Prostate gland (tissue), 2 donors: Measurements from ENCODE around the gene MYLK4. TPM values are rescaled to one million over a fixed set of nuclear protein-coding genes. Genes with fewer than 3 reads are reported as not detected.

ENCODE experiments used
- DNase-seq: peaks from one replicate; pipeline ENCODE4 v3.0.0-alpha.2; 2019; ENCODE audit warnings: low spot score
- H3K27ac ChIP-seq, 2 donors: fragments of 200-600 bp; sonication (generic); 2 replicates each; pipeline ENCODE4 v1.5.1; 2017 to 2019
- H3K27me3 ChIP-seq: fragments of 200-600 bp; sonication (generic); replicated peaks from 2 replicates; pipeline ENCODE4 v1.5.1; 2019; ENCODE audit not compliant: insufficient read depth
- H3K36me3 ChIP-seq, 2 donors: fragments of 200-600 bp; sonication (generic); 1 replicate in 1 of 2; 2 replicates in 1 of 2; pipeline versions ENCODE4 v1.5.1 to v1.8.1; 2017 to 2019
- H3K4me1 ChIP-seq: fragments of 200-600 bp; sonication (generic); replicated peaks from 2 replicates; pipeline ENCODE4 v1.5.1; 2019
- H3K4me3 ChIP-seq, 2 donors: fragments of 200-600 bp; sonication (generic); 2 replicates each; pipeline ENCODE4 v1.5.1; 2017 to 2019
- H3K9me3 ChIP-seq: fragments of 200-600 bp; sonication (generic); 2 replicates; pipeline ENCODE4 v1.5.1; 2017
- POLR2A ChIP-seq: fragments of 450-650 bp; IDR thresholded peaks from one replicate; pipeline ENCODE4 v1.6.1; 2016; ENCODE audit warnings: antibody characterized with exemption, mild to moderate bottlenecking
- POLR2AphosphoS5 ChIP-seq: sonication (generic); formaldehyde crosslinking; IDR thresholded peaks from one replicate; pipeline ENCODE4 v1.6.1; 2017; ENCODE audit warnings: antibody characterized with exemption
- WGBS: methylation state at CpG from one replicate; pipeline ENCODE4 v1.1.5; 2018; 5-methylcytosine and 5-hydroxymethylcytosine counted together
- intact Hi-C: fragments of 100-400 bp; cut with DNase I; formaldehyde crosslinking; loops from one replicate; pipeline ENCODE4 v1.14.2; 2022
- total RNA-seq, 2 donors: library from RNA; depleted of rRNA; stranded (reverse); fragments of >200 nt; gene quantifications; one replicate each; pipeline ENCODE4 v1.1.0, GENCODE V29; 2016
- TF ChIP-seq, protein P1 (sequence below), 4 experiments: fragments of 200-600 bp in 2 of 4; fragments of 450-650 bp in 2 of 4; sonication (generic) in 2 of 4; IDR thresholded peaks; 1 replicate in 3 of 4; 2 replicates in 1 of 4; pipeline ENCODE4 v1.5.1; 2016 to 2019; ENCODE audit warnings: antibody characterized with exemption in 4 of 4, mild to moderate bottlenecking in 2 of 4, moderate library complexity in 2 of 4

Gene MYLK4
- total RNA-seq, 2 donors from 2014 or later = 0.46 to 0.97 TPM

DNA sequence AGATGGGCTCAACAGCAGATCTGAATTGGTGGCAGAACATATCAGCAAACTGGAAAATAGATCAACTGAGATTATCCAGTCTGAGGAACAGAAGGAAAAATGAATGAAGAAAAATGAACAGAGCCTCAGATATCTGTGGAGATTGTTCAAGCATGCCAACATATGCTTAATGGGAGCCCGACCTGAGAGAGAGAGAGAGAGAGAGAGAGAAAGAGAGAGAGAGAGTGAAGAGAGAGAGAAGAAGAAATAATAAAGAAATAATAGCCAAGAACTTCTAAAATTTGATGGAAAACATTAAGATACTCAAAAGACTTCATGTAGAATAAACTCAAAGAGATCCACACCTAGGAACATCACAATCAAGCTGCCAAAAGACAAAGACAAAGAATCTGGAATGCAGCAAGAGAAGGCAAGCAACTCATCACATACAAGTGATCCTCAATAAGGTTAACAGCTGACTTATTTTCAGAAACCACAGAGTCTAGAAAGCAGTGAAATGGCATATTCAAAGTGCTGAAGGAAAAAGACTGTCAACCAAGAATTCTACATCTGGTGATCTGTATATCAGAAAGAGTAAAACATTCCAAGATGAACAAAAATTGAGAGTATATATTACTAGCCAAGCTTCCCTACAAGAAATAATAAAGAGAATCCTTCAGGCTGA, 97.2 kb downstream of the MYLK4 start:
- Histone ChIP-seq H3K4me3 (no peak overlapping the region), H3K4me1 (no peaks in the 10 kb centered on the region), H3K27ac (no peak overlapping the region), H3K9me3 (no peaks in the 10 kb centered on the region), H3K27me3 (no peaks in the 10 kb centered on the region), H3K36me3 (no peaks in the 10 kb centered on the region)
- TF ChIP-seq POLR2A (no peak), POLR2AphosphoS5 (no peak)
- TF ChIP-seq, protein P1, sequence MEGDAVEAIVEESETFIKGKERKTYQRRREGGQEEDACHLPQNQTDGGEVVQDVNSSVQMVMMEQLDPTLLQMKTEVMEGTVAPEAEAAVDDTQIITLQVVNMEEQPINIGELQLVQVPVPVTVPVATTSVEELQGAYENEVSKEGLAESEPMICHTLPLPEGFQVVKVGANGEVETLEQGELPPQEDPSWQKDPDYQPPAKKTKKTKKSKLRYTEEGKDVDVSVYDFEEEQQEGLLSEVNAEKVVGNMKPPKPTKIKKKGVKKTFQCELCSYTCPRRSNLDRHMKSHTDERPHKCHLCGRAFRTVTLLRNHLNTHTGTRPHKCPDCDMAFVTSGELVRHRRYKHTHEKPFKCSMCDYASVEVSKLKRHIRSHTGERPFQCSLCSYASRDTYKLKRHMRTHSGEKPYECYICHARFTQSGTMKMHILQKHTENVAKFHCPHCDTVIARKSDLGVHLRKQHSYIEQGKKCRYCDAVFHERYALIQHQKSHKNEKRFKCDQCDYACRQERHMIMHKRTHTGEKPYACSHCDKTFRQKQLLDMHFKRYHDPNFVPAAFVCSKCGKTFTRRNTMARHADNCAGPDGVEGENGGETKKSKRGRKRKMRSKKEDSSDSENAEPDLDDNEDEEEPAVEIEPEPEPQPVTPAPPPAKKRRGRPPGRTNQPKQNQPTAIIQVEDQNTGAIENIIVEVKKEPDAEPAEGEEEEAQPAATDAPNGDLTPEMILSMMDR (IDR thresholded peaks at IDR 0.05) = no peak
- 94% methylated on average over 1 of the region's 1 CpG for WGBS
- DNase-seq = no peak
- intact Hi-C loops = no loop called here

- no peak for TF ChIP-seq POLR2AphosphoS5
- TF ChIP-seq, protein P1 (IDR thresholded peaks at IDR 0.05) = no peak
- no peak for TF ChIP-seq POLR2A
These were observed 98.1 kb downstream of the MYLK4 start for GRCh38 chr6:2652611-2653010.

DNA sequence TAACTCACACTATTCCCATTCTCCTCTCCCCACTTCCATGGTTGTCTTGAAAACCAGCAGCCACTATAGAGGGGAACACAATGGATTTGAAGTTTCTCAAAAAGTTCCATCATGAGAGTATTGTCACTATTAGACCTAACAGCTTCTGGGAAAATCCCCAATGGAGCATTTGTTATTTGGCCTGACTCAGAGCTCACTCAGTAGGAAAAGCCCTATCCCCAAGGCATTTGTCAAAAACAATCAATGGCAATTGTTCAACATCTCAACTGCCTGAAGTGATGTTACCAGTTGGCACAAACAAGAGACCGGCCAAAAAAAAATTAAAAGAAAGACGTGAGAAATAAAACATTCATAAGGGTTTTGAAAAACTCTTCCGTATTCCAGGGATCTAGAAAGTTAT, 98.8 kb downstream of the MYLK4 start:
- 78% methylated on average over 3 of the region's 3 CpGs for WGBS
- DNase-seq = no peak
- Histone ChIP-seq H3K4me3 (no peak overlapping the region), H3K9me3 (no peaks in the 10 kb centered on the region), H3K27ac (no peak overlapping the region), H3K4me1 (no peaks in the 10 kb centered on the region), H3K27me3 (no peaks in the 10 kb centered on the region), H3K36me3 (no peaks in the 10 kb centered on the region)
- no peak for TF ChIP-seq POLR2AphosphoS5
- no peak for TF ChIP-seq POLR2A
- TF ChIP-seq, protein P1 (IDR thresholded peaks at IDR 0.05) = no peak
- intact Hi-C loops = no loop called here

More at GRCh38 chr6:2652611-2653010, 98.1 kb downstream of the MYLK4 start:
- H3K4me1 ChIP-seq = no peaks in the 10 kb centered on the region
- no peak overlapping the region for H3K27ac ChIP-seq
- no peak for DNase-seq
- 93% methylated on average over 3 of the region's 3 CpGs for WGBS
- intact Hi-C loops = no loop called here
- H3K27me3 ChIP-seq = no peaks in the 10 kb centered on the region
- H3K4me3 ChIP-seq = no peak overlapping the region
- no peaks in the 10 kb centered on the region for H3K9me3 ChIP-seq
- H3K36me3 ChIP-seq = no peaks in the 10 kb centered on the region

DNA sequence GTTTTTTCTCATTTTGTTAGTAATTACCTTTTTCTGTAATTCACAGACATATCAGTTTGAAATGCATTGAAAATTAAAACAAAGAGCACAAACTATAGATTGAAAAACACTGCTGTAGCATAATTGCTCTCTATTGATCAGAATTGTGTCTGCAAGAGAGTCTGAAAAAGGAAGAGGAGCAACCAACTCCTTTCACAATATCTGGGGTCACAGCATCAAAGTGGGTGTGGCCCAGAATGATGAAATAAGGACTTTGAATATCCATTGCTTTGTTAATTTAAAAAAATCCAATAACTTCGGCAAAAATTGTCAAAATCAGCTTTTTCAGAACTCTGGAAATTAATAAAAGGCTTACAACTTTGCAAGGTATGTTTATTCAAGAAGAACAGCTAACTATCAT, 99.2 kb downstream of the MYLK4 start:
- no peak overlapping the region for H3K4me3 ChIP-seq
- intact Hi-C loops = no loop called here
- no peaks in the 10 kb centered on the region for H3K27me3 ChIP-seq
- no peaks in the 10 kb centered on the region for H3K4me1 ChIP-seq
- no peaks in the 10 kb centered on the region for H3K36me3 ChIP-seq
- TF ChIP-seq, protein P1 (IDR thresholded peaks at IDR 0.05) = no peak
- TF ChIP-seq POLR2AphosphoS5 (no peak), POLR2A (no peak)
- no peaks in the 10 kb centered on the region for H3K9me3 ChIP-seq
- WGBS = 89% methylated on average over 1 of the region's 1 CpG
- H3K27ac ChIP-seq = no peak overlapping the region
- no peak for DNase-seq

DNA sequence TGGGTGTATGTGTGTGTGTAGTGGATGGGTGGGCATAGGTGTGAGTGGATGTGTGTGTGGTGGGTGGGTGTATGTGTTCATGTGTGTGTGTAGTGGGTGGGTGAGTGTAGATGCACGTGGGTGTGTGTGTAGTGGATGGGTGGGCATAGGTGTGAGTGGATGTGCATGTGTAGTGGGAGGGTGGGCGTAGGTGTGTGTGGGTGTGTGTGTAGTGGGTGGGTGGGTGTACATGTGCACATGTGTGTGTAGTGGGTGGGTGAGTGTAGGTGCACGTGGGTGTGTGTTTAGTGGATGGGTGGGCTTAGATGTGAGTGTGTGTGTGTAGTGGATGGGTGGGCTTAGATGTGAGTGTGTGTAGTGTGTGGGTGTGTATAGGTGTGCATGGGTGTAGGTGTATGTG, 104.4 kb downstream of the MYLK4 start:
- Histone ChIP-seq H3K4me1 (no peaks in the 10 kb centered on the region), H3K9me3 (no peaks in the 10 kb centered on the region), H3K4me3 (no peak overlapping the region), H3K36me3 (no peaks in the 10 kb centered on the region), H3K27me3 (no peaks in the 10 kb centered on the region), H3K27ac (no peak overlapping the region)
- TF ChIP-seq POLR2AphosphoS5 (no peak), POLR2A (no peak)
- TF ChIP-seq, protein P1 (IDR thresholded peaks at IDR 0.05) = no peak
- WGBS = 89% methylated on average over 3 of the region's 3 CpGs
- intact Hi-C loops = no loop called here
- no peak for DNase-seq
